Esophagus muscularis mucosa (tissue), 4 donors: ENCODE data around the gene DBH. TPM values are rescaled to one million over a fixed set of nuclear protein-coding genes. Genes with fewer than 3 reads are reported as not detected.

Experiments
- DNase-seq: peaks from one replicate; pipeline ENCODE4 v3.0.0-alpha.2; 2017; ENCODE audit errors: extremely low spot score
- H3K27ac ChIP-seq, 4 donors: fragments of 200-600 bp; sonication (generic); replicated peaks in 1 of 4; 1 replicate in 3 of 4; 2 replicates in 1 of 4; pipeline ENCODE4 v1.5.1; 2016 to 2019; ENCODE audit warnings: mild to moderate bottlenecking in 1 of 4
- H3K27me3 ChIP-seq, 4 donors: fragments of 200-600 bp; sonication (generic); one replicate each; pipeline versions ENCODE4 v1.5.1 to v1.6.0; 2016 to 2019
- H3K36me3 ChIP-seq, 4 donors: fragments of 200-600 bp; sonication (generic); one replicate each; pipeline ENCODE4 v1.5.1; 2016 to 2019
- H3K4me1 ChIP-seq, 4 donors: fragments of 200-600 bp; sonication (generic); one replicate each; pipeline ENCODE4 v1.5.1; 2016 to 2019
- H3K4me3 ChIP-seq, 4 donors: fragments of 200-600 bp; sonication (generic); 1 replicate in 2 of 4; 2 replicates in 2 of 4; pipeline ENCODE4 v1.5.1; 2016 to 2019; ENCODE audit warnings: mild to moderate bottlenecking in 4 of 4, moderate library complexity in 1 of 4
- H3K9me3 ChIP-seq, 4 donors: fragments of 200-600 bp; sonication (generic); 1 replicate in 3 of 4; 2 replicates in 1 of 4; pipeline ENCODE4 v1.5.1; 2016 to 2019
- EP300 ChIP-seq: sonication (generic); formaldehyde crosslinking; IDR thresholded peaks from one replicate; pipeline ENCODE4 v1.6.1; 2017; ENCODE audit warnings: antibody characterized with exemption
- POLR2A ChIP-seq: fragments of 450-650 bp; IDR thresholded peaks from one replicate; pipeline ENCODE4 v1.6.1; 2017; ENCODE audit warnings: antibody characterized with exemption, moderate library complexity, mild to moderate bottlenecking, low read depth
- POLR2AphosphoS5 ChIP-seq, 2 donors: sonication (generic); formaldehyde crosslinking; IDR thresholded peaks; one replicate each; pipeline ENCODE4 v1.6.1; 2017; ENCODE audit warnings: antibody characterized with exemption in 2 of 2
- WGBS: methylation state at CpG from one replicate; pipeline ENCODE4 v1.1.5; 2018; 5-methylcytosine and 5-hydroxymethylcytosine counted together
- intact Hi-C: fragments of 100-400 bp; cut with DNase I; formaldehyde crosslinking; loops from one replicate; pipeline ENCODE4 v1.15.1; 2023
- total RNA-seq, 4 donors: library from RNA; depleted of rRNA; stranded (reverse); fragments of >200 nt; gene quantifications; one replicate each; pipeline versions ENCODE4 v1.1.0 to v1.2.1, GENCODE V29; 2016
- TF ChIP-seq, protein P1 (sequence below), 3 experiments: fragments of 200-600 bp in 2 of 3; fragments of 450-650 bp in 1 of 3; sonication (generic) in 2 of 3; IDR thresholded peaks; one replicate each; pipeline ENCODE4 v1.5.1; 2017 to 2019; ENCODE audit warnings: antibody characterized with exemption in 3 of 3, mild to moderate bottlenecking in 2 of 3, moderate library complexity in 1 of 3

Gene DBH
- total RNA-seq, 4 donors from 2014 or later: 0.06 TPM; not detected in 3

DNA sequence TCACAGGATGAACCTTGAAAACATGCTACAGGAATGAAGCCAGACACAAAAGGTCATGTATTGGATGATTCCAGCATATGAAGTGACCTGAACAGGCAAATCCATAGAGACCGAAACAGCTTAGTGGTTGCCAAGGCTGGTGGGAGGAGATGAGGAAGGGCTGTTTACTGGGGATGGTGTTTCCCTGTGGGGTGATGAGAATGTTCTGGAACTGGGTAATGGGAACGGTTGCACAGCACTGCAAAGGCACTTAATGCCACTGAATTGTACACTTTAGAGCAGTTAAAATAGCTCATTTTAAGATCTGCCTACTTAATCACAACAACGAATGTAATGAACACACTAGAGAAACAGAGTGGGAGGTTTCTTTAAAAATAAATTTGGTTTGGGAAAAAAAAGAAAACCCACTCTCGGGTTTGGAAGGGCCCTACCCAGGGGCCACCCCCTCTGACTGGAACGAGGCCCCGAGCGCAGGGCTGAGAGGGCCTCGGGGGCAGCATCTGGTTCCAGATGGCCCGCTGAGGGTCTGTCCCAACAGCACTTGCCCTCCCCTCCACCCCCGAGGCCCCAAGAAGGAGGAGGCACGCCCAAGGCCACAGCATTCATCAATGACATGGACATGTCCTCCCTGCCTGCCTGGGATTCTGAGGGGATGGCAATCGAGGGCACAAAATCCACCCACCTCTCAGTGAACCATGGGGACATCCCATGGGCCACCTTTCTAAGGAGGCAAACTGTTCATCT is 70.3 kb downstream of the DBH start:
- peaks cover 0 to 31% (median 0%) of the 10 kb centered on the region in 4 donors for H3K27me3 ChIP-seq
- H3K9me3 ChIP-seq: no peaks in the 10 kb centered on the region
- no peak for TF ChIP-seq POLR2A
- TF ChIP-seq, protein P1, sequence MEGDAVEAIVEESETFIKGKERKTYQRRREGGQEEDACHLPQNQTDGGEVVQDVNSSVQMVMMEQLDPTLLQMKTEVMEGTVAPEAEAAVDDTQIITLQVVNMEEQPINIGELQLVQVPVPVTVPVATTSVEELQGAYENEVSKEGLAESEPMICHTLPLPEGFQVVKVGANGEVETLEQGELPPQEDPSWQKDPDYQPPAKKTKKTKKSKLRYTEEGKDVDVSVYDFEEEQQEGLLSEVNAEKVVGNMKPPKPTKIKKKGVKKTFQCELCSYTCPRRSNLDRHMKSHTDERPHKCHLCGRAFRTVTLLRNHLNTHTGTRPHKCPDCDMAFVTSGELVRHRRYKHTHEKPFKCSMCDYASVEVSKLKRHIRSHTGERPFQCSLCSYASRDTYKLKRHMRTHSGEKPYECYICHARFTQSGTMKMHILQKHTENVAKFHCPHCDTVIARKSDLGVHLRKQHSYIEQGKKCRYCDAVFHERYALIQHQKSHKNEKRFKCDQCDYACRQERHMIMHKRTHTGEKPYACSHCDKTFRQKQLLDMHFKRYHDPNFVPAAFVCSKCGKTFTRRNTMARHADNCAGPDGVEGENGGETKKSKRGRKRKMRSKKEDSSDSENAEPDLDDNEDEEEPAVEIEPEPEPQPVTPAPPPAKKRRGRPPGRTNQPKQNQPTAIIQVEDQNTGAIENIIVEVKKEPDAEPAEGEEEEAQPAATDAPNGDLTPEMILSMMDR (IDR thresholded peaks at IDR 0.05): no peak
- no peak overlapping the region for H3K27ac ChIP-seq
- no peaks in the 10 kb centered on the region for H3K36me3 ChIP-seq
- 66% methylated on average over 12 of the region's 12 CpGs for WGBS
- H3K4me3 ChIP-seq: no peak overlapping the region
- intact Hi-C loops: no loop called here
- peaks cover 8 to 22% (median 18%) of the 10 kb centered on the region in 4 donors for H3K4me1 ChIP-seq
- DNase-seq: no peak

DNA sequence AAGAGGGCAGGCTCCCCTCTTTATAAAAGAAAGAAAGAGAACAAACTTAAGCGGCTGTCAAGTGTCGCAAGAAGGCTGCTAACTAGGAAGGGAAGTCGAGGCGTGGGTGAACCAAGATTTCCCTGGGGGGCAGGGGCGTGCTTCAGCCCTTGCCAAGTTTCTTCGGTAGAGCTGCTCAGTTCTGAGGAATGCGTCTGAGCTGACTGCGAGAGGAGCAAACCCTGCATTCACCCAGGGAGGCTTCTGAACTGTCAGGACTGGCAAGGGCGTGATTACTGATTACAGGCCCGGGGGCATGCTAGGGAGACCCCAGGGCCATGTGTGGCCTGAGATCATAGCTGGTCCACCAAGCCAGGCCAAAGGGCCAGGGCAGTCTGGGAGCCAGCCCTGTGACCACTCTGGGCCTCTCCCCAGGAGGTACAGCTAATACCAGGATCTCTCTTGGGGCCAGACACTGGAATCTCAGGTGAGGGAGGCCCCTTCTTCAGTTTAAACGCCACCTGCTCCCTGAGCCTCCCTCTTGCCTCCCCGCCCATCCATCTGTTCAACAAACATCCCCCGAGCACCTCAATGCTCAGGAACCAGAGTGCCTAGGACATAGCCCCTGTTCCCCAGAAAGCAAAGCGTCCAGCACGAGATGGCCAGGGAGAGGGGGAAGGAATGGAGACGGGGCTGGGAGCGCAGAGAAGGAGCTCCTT is 71.1 kb downstream of the DBH start:
- 80% methylated on average over 14 of the region's 17 CpGs for WGBS
- TF ChIP-seq POLR2A (no peak), POLR2AphosphoS5 (IDR thresholded peaks at IDR 0.05) (no peak), EP300 (no peak)
- TF ChIP-seq, protein P1 (IDR thresholded peaks at IDR 0.05): no peak
- Histone ChIP-seq H3K27ac (peak overlapping the region in 1 of 4 donors; percentile 15), H3K4me1 (peaks cover 8 to 19% (median 13%) of the 10 kb centered on the region in 4 donors), H3K4me3 (no peak overlapping the region), H3K27me3 (peaks cover 0 to 24% (median 0%) of the 10 kb centered on the region in 4 donors), H3K36me3 (no peaks in the 10 kb centered on the region), H3K9me3 (no peaks in the 10 kb centered on the region)
- no peak for DNase-seq
- intact Hi-C loops: no loop called here

DNA sequence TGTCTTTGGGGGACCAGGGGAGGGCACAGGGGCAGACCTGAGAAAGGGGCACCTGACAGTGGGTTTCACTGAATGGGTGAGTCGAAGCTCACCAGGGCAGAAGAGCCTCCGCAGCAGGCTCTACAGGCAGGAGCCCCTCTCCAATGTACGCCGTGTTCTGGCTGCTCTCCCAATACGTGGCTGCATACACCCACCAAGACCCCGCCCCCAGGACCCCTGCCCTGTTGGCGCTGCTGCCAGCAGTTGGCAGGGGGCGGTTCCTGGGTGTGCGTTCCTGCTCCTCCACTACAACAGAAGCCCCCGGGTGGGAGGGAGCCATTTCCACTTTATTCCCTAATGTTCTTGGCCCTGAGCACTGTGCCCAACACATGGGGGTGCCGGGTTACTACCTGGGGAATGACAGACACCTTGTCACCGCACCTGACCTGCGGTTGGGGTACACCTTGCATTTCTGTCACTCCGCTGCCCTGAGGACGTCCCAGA is 71.6 kb downstream of the DBH start:
- DNase-seq: no peak
- H3K36me3 ChIP-seq: no peaks in the 10 kb centered on the region
- peaks cover 4 to 13% (median 7%) of the 10 kb centered on the region in 4 donors for H3K4me1 ChIP-seq
- intact Hi-C loops: no loop called here
- whole genome bisulfite sequencing: 78% methylated on average over 4 of the region's 15 CpGs
- no peak overlapping the region for H3K4me3 ChIP-seq
- H3K9me3 ChIP-seq: no peaks in the 10 kb centered on the region
- H3K27ac ChIP-seq: peak overlapping the region in 1 of 4 donors; percentile 15
- no peak for TF ChIP-seq POLR2A
- no peak for TF ChIP-seq POLR2AphosphoS5 (IDR thresholded peaks at IDR 0.05)
- no peak for TF ChIP-seq EP300
- TF ChIP-seq, protein P1 (IDR thresholded peaks at IDR 0.05): no peak
- H3K27me3 ChIP-seq: peaks cover 0 to 22% (median 0%) of the 10 kb centered on the region in 4 donors

DNA sequence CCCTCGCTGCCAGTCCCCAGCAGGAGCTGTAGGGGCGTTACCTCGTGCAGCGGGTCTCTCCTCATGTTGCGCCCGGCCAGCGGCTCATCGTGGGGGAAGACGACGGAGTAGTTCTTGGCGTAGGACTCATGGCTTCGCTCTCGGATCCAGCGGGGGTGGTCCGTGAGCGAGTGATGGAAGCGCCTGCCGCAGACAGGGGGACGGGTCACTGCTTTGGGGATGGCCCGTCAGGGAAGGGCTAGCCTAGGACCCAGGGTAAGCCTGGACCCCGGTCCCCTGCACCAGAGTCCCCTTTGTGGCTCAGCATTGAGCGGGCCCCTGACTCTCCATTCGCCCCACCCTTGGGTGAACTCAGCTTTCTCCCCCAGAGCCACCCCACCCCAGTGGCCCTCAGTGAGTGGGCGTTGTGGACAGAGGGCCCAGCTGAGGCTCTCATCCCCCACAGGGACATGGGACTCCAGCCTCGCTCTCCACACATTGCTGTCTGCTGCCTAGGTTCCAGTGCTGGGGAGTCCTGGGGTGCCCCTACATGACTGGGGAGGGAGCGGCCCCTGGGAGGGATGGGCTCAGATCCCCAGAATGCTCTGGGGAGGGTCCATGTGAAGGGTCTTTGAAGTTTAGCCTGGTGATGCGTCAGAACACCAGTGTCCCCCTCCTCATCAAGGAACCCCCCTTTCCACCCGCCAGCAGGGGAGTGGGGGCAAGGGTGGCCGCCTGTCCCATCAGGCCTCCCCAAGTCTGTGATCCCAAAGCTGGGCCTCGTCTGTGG is 72.3 kb downstream of the DBH start:
- H3K9me3 ChIP-seq: no peaks in the 10 kb centered on the region
- TF ChIP-seq EP300 (no peak), POLR2A (no peak), POLR2AphosphoS5 (IDR thresholded peaks at IDR 0.05) (no peak)
- TF ChIP-seq, protein P1 (IDR thresholded peaks at IDR 0.05): no peak
- H3K36me3 ChIP-seq: no peaks in the 10 kb centered on the region
- WGBS: 88% methylated on average over 28 of the region's 30 CpGs
- H3K4me1 ChIP-seq: peaks cover 0 to 8% (median 1%) of the 10 kb centered on the region in 4 donors
- no peak for DNase-seq
- H3K27ac ChIP-seq: no peak overlapping the region
- intact Hi-C loops: no loop called here
- H3K27me3 ChIP-seq: peaks cover 0 to 17% (median 0%) of the 10 kb centered on the region in 4 donors
- no peak overlapping the region for H3K4me3 ChIP-seq

Other genes starting within 250 kb of the DBH start
- 10 to 100 TPM; 15.0 to 28.9 (median 22.4) TPM for gene REXO4, start 218.4 kb upstream of the DBH start, total RNA-seq
- 1 to 10 TPM; 1.3 to 1.7 (median 1.4) TPM for gene ADAMTS13, start 214.0 kb upstream of the DBH start, total RNA-seq
- gene CACFD1, start 176.4 kb upstream of the DBH start, total RNA-seq: 10 to 100 TPM; 12.5 to 27.8 (median 19.6) TPM
- 1 to 10 TPM; 2.9 to 8.6 (median 5.9) TPM for gene SLC2A6, start 157.3 kb upstream of the DBH start, total RNA-seq
- not detected for gene MYMK, start 111.4 kb upstream of the DBH start, total RNA-seq
- gene ADAMTSL2, start 101.7 kb upstream of the DBH start, total RNA-seq: 1 to 10 TPM; 2.8 to 6.6 (median 3.2) TPM
- not detected for gene FAM163B, start 27.0 kb upstream of the DBH start, total RNA-seq
- 1 to 10 TPM in 1 of 4 donors, under 1 TPM in 3; 0.39 to 2.9 (median 0.51) TPM for gene SARDH, start 102.0 kb downstream of the DBH start, total RNA-seq